MCF 10A (cell line): Measurements from ENCODE around the gene PTEN. TPM values are rescaled to one million over a fixed set of nuclear protein-coding genes. Genes with fewer than 3 reads are reported as not detected.

ENCODE experiments used
- BruUV-seq: library from RNA; stranded (reverse); fragments of 400-500 nt; replicated peaks from 2 replicates; lab custom pipeline; 2021; lab: Mats Ljungman, UMichigan
- CTCF ChIA-PET: fragments of 300-600 bp; sonication (Branson Sonifier 250); formaldehyde crosslinking; extraction: SDS; loops from one replicate; lab custom pipeline; 2021; ENCODE audit warnings: antibody characterized with exemption, inconsistent platforms; lab: Yijun Ruan, JAX
- POLR2A ChIA-PET: fragments of 300-600, 350-650 bp; sonication (Branson Sonifier 250); formaldehyde crosslinking; extraction: SDS; loops from one replicate; lab custom pipeline; 2020; ENCODE audit warnings: antibody characterized with exemption, inconsistent platforms; lab: Yijun Ruan, JAX
- DNase-seq: peaks from one replicate; pipeline ENCODE4 v3.0.0-alpha.2; 2018; ENCODE audit not compliant: unreplicated experiment
- H3K27ac Mint-ChIP-seq: one replicate; pipeline ENCODE4 v1.8.0; 2022; ENCODE audit warnings: mild to moderate bottlenecking, low read depth, mixed read lengths; ENCODE audit not compliant: unreplicated experiment
- H3K27me3 Mint-ChIP-seq: one replicate; pipeline ENCODE4 v1.8.0; 2022; ENCODE audit warnings: mixed read lengths; ENCODE audit not compliant: insufficient read depth, unreplicated experiment
- H3K36me3 Mint-ChIP-seq: one replicate; pipeline ENCODE4 v1.8.0; 2022; ENCODE audit warnings: mild to moderate bottlenecking, moderate library complexity, mixed read lengths; ENCODE audit not compliant: insufficient read depth, unreplicated experiment
- H3K4me1 Mint-ChIP-seq: one replicate; pipeline ENCODE4 v1.8.0; 2022; ENCODE audit warnings: mixed read lengths; ENCODE audit not compliant: insufficient read depth, unreplicated experiment
- H3K4me3 Mint-ChIP-seq: one replicate; pipeline ENCODE4 v1.8.0; 2022; ENCODE audit warnings: mild to moderate bottlenecking, moderate library complexity, mixed read lengths; ENCODE audit not compliant: unreplicated experiment
- H3K9me3 Mint-ChIP-seq: one replicate; pipeline ENCODE4 v1.8.0; 2022; ENCODE audit warnings: mixed read lengths; ENCODE audit not compliant: unreplicated experiment
- CTCF ChIP-seq: fragments of 200-600 bp; IDR thresholded peaks from one replicate; pipeline ENCODE4 v1.8.0; 2022; ENCODE audit warnings: antibody characterized with exemption, mild to moderate bottlenecking; ENCODE audit not compliant: unreplicated experiment
- intact Hi-C: fragments of 100-400 bp; cut with micrococcal nuclease; formaldehyde crosslinking; loops from 2 replicates; pipeline ENCODE4 v1.14.1; 2022
- total RNA-seq: library from RNA; stranded (reverse); gene quantifications from 2 replicates; pipeline ENCODE4 v1.2.3, GENCODE V29; 2022

The PTEN gene
- total RNA-seq, 1 experiment from 2014 or later: 64.1 TPM

GRCh38 chr10:87952612-87953011 is 89.2 kb downstream of the PTEN start:
- H3K27ac Mint-ChIP-seq: no peak overlapping the region
- H3K36me3 Mint-ChIP-seq: peaks cover 34% of the 10 kb centered on the region
- POLR2A ChIA-PET: interaction anchor here (0.9 to 1.6 kb wide), 2 partner anchors 10 to 12 kb away, joined by 3 to 6 read pairs; no protein-coding TSS in a partner anchor
- H3K27me3 Mint-ChIP-seq: no peaks in the 10 kb centered on the region
- intact Hi-C loops: no loop called here
- no peaks in the 10 kb centered on the region for H3K9me3 Mint-ChIP-seq
- H3K4me3 Mint-ChIP-seq: no peak overlapping the region
- CTCF ChIA-PET: interaction anchor here (0.5 kb wide), 1 partner anchor 612 kb away, joined by 3 read pairs; no protein-coding TSS in a partner anchor
- no TSS peak for BruUV-seq
- DNase-seq: no peak
- peaks cover 12% of the 10 kb centered on the region for H3K4me1 Mint-ChIP-seq
- no peak for TF ChIP-seq CTCF

DNA sequence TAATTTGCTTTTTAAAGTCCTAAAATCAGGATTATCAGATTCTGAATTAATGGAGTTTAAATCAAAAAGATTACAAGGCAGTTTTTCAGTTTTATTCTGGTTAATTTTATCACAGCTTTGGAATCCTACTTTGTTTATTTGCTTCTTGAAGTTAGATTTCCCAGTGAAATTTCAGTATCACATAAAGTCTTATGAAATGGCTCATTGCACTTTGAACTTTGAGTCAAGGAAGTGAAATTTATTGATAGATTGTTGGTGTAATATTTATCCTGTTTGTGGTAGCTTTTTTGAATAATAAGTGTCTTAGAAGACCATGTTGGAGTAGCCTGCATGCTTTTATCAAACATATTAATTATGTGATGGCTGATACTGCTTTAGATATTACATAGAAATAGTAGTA is 92.6 kb downstream of the PTEN start:
- ChIA-PET POLR2A (interaction anchor here (0.5 to 0.6 kb wide), 2 partner anchors 24 to 110 kb away, joined by 3 to 4 read pairs; no protein-coding TSS in a partner anchor), CTCF (interaction anchor here (0.5 kb wide), 1 partner anchor 131 kb away, joined by 3 read pairs; no protein-coding TSS in a partner anchor)
- BruUV-seq: no TSS peak
- no peaks in the 10 kb centered on the region for H3K9me3 Mint-ChIP-seq
- intact Hi-C loops: loop anchor here (5.0 kb wide), 1 partner anchor 431 kb away; no protein-coding TSS in a partner anchor
- H3K27ac Mint-ChIP-seq: no peak overlapping the region
- no peak for DNase-seq
- peaks cover 57% of the 10 kb centered on the region for H3K36me3 Mint-ChIP-seq
- no peak for TF ChIP-seq CTCF
- no peaks in the 10 kb centered on the region for H3K27me3 Mint-ChIP-seq
- H3K4me1 Mint-ChIP-seq: peaks cover 15% of the 10 kb centered on the region
- H3K4me3 Mint-ChIP-seq: no peak overlapping the region

- H3K4me3 Mint-ChIP-seq: no peak overlapping the region
- no peak for TF ChIP-seq CTCF
- POLR2A ChIA-PET: interaction anchor here (0.6 to 2.0 kb wide), 2 partner anchors 20 to 87 kb away, joined by 3 to 4 read pairs; no protein-coding TSS in a partner anchor
Measured at GRCh38 chr10:87957702-87958101, 94.3 kb downstream of the PTEN start.

DNA sequence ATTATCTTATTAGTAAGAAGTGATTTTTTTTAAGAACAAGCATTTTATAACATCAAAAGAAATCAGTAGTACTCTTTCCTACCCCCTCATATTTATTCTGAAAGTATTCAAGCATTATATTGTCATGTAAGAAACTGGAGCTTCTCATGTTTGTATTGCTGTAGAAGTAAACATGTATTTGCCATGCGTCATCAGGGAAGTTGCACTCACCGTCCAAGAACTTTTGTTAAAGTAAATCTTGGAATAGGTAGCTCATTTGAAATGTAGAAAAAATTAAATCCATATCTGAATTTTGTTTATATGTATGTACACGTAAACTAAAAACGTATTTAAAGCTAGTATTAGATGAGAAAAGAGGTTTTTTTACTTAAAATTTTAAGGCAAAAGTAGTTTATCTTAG is 96.8 kb downstream of the PTEN start:
- H3K4me1 Mint-ChIP-seq: peaks cover 16% of the 10 kb centered on the region
- CTCF ChIA-PET: interaction anchor here (0.6 kb wide), 1 partner anchor 1133 kb away, joined by 4 read pairs; no protein-coding TSS in a partner anchor
- peaks cover 73% of the 10 kb centered on the region for H3K36me3 Mint-ChIP-seq
- BruUV-seq: no TSS peak
- no peaks in the 10 kb centered on the region for H3K27me3 Mint-ChIP-seq
- peak; percentile 32 for DNase-seq
- no peak overlapping the region for H3K4me3 Mint-ChIP-seq
- no peak overlapping the region for H3K27ac Mint-ChIP-seq
- POLR2A ChIA-PET: interaction anchor here (0.6 kb wide), 1 partner anchor 649 kb away, joined by 4 read pairs; no protein-coding TSS in a partner anchor
- no peak for TF ChIP-seq CTCF
- H3K9me3 Mint-ChIP-seq: no peaks in the 10 kb centered on the region
- intact Hi-C loops: no loop called here

More at GRCh38 chr10:87957702-87958101, 94.3 kb downstream of the PTEN start:
- CTCF ChIA-PET: no interaction called here
- DNase-seq: no peak
- Mint-ChIP-seq H3K27ac (no peak overlapping the region), H3K27me3 (no peaks in the 10 kb centered on the region), H3K36me3 (peaks cover 63% of the 10 kb centered on the region), H3K9me3 (no peaks in the 10 kb centered on the region), H3K4me1 (peaks cover 19% of the 10 kb centered on the region)
- BruUV-seq: no TSS peak
- intact Hi-C loops: loop anchor here (5.0 kb wide), 1 partner anchor 430 kb away; no protein-coding TSS in a partner anchor
